HG02884 (cell line): Measurements from ENCODE around the gene MTUS2.
"Not testable (repeated sequence)": the region's sequence is repeated elsewhere in the genome, so short reads cannot be mapped to it uniquely, and the experiment has no call there.

Source experiments
- ATAC-seq: cut with Tn5 transposase; IDR thresholded peaks from one replicate; pipeline ENCODE4 v1.9.1; 2021; ENCODE audit warnings: mild to moderate bottlenecking, moderate library complexity; ENCODE audit not compliant: unreplicated experiment

The MTUS2 gene

DNA sequence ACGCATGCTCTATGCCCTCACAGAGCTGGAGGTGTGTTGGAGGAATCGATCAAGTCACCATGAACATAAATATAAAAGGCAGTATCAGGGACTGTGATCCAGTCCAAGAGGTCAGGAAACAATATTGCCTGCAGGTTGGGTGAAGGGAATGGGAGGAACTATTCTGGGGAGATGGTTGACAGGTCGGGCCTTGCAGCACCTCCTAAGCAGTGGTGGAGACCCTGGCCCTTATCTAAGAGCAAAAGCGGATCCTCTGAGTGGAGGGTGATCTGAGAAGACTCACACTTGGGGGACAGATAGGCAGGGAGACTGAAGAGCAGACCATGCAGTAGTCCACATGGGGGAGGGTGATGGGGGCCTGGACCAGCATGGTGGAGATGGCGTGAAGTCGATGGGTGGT, 561.9 kb downstream of the MTUS2 start:
- ATAC-seq, result no peak

DNA sequence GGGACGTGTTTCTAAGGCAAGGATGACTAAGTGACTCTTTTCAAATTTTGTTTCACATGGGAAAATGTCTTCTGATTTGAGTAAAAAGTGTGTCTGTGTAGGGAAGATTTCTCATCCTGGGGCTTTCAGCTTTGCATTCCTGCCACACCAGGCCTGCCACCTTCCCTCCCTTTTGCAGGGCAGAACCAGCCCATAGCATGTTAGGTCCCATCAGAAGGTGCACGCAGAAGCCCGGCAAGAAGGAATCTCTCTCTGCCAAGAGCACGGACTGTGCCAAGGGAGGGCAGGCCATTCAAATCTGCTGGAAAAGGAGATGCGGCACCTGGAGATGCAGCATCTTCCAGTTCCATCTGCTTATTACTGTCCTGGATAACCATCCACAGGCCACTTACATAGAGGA, 563.3 kb downstream of the MTUS2 start:
- no peak for ATAC-seq

DNA sequence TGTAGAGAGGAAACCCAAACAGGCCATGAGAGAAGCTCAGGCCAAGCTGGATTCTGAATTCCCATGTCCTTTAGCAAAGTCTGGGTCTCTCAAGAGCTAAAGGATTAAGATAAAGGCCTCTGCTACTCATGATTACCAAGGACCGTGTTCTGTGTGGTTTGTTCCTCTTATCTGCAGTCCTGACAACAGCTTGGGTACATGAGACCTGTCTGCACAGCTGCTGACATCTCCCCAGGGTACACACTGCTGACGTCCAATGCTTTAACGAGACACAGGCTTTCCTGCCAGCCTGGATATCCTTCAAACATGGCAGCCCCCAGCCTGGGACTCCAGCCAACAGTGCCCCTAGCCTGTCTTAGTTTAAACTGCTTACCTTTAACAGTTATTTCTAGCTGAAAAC, 564.3 kb downstream of the MTUS2 start:
- ATAC-seq, result no peak

DNA sequence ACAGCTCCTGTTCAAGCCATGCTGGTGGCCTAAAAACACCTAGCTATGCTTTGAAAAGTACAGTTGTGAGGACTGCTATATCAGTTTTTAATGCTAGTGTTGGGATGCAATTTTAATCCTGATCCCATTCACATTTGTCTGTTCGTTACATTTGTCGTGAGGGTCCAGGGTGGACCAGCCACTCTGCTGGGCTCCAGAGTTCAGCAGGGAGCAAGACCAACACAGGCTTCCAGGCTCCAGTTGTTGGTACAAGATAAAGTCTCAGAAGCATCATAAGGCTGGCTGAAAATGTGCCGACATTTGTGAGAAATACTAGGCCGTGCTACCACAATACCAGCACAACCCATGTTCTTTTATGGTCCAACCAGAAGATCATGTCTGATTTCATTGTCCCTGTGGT, 564.7 kb downstream of the MTUS2 start:
- no peak for ATAC-seq

DNA sequence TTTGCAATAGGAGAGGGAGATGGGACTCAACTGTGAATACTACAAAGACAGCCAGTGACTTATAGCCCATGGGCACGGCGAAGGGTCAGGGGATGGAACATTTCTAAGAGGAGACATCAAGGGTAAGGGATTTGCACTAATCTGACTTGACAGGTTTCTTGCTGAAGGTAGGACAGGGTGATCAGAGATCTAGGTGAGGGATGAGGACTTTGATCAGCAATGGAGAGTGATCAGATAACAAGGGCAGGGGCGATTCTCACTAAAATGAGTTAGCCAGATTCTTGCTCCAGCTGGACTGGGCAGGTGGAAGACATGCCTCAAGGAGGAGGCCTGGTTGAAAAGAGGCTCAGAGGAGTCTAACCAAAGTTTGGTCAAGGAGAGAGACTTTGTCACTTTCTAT, 566.1 kb downstream of the MTUS2 start:
- no peak for ATAC-seq

DNA sequence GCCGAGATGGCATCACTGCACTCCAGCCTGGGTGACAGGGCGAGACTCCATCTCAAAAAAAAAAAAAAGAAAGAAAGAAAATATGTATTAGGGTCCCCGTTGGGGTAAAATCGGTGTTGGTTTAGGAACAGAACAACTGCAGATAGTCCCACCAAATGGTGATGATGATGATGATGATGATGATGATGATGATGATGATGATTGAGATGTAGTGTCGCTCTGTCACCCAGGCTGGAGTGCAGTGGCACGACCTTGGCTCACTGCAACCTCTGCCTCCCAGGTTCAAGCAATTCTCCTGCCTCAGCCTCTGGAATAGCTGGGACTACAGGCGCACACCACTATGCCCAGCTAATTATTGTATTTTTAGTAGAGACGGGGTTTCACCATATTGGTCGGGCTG, 570.5 kb downstream of the MTUS2 start:
- ATAC-seq, result not testable (repeated sequence)

DNA sequence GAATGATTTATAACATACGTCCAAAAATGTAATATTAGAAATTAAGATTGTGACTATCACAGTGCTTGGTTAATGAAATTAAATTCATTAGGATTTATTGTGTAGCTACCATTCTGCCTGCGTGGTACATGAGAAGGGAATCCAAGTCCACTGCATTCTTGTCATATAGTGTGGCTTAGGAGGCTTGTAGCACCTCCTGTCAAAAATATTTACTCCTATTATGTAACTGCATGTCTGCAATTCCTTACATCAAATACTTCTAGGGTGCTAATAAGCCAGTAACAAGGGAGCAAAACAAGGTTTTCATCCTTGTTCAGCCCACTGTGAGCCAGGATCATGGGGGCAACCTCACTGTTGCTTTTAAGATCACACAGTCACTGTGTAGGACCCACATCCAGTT, 576.3 kb downstream of the MTUS2 start:
- ATAC-seq, result no peak

DNA sequence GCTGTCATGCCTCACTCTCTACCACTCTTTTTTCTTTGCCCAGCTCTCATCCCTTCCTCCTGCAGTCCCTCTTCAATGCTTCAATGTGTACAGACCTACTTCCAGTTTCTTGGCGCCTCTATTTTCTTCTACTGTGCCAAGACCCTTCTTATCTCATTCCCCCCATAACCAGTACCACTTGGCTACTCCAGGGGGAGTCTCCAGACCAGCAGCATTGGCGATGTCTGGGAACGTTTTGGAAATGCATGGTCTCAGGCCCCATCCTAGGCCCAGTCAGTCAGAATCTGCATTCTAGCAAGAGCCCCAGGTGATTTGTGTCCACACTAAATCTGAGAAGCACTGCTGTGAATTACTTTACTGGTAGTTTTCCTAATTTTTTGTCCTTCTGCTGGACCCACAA, 577.1 kb downstream of the MTUS2 start:
- ATAC-seq, result no peak

DNA sequence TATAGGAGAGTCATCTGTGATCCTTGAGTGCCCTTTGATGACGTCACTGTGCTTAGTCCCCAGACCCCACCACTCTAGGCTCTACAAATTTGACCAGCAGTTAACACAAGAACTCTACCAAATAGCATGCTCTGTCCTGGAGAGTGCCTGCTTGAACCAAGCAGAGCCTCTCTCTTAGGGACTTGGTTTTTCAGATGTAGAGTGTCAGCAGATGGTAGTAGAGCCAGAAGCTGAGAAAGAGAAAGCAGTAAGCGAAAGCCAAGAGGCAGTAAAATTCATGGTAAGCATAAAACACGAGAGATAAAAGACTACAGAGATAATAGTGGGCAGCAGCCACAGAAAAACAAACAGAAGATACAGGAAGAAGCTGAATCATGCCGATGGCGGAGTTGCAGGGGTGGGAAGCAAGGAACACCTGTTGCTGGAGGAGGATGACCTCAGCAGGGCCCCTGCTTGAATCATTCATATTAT, 582.1 kb downstream of the MTUS2 start:
- no peak for ATAC-seq

DNA sequence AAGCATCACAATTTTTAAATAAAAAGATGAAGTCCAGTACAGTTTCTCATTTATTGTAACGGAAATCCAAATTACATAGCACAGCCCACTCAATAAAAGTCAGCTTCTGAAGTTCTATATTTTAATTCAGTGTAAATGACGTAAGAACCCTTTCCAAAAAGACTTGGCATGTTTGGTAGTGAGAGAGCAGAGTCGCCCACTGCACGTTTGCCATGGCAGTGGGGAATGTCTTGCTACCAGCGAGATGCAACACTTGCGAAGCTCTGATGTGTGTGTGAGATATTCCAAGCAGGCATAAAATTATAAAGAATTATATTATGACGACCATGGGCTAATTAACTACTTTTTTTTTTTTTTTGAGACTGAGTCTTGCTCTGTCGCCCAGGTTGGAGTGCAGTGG, 585.3 kb downstream of the MTUS2 start:
- no peak for ATAC-seq

DNA sequence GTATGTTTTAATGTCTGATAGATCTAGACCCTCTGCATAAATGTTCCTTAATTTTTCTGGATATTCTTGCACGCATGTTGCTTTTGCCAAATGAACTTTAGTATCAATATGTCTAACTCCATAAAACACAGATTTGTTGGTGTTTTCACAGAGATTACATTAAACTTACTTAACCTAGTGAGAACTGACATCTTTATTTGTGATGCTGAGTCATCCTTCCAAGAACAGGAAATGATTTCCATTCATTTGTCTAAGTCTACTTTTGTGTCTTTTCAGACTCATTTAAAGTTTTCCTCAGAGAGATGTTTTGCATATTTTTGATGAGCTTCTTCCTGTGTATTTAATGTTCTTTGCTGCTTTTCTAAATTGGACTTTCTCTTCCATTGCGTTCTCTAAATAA, 591.3 kb downstream of the MTUS2 start:
- no peak for ATAC-seq

DNA sequence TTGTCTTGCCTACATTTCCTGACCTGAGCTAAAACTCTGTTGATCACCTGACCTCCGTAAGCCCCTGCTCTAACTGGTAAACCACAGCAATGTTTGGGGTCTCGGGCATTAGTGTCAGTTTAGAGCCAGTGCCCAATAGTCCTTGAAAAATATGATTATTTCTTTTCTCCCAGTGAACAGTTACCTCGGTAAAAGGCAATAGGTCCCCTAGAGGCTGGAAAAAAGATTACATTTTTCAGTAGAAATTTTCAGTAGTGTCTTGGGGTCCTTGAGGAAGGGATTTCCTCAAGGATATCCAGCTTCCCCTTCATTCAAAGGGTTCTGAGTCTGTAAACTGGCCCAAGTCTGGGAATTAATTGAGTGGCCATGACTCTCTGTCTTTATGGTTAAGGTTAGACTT, 597.9 kb downstream of the MTUS2 start:
- no peak for ATAC-seq

DNA sequence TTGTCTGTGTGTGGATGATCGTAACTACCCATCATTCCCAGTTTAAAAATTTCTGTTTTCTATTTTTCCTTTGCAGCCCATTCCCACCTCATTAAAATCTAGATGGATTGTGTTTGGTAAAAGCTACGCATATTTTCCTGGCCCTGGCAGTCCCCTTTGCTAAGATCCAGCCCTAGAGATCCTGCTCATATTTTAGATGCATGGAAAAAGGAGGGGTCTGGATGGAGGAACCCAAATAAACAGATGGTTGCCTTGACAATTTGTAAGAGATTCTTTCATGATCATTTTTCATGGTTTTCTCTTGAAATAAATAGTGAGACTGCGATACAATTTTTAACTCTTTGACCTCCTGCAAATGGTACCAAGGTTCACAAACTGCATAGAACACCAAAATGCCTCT, 601.0 kb downstream of the MTUS2 start:
- no peak for ATAC-seq

DNA sequence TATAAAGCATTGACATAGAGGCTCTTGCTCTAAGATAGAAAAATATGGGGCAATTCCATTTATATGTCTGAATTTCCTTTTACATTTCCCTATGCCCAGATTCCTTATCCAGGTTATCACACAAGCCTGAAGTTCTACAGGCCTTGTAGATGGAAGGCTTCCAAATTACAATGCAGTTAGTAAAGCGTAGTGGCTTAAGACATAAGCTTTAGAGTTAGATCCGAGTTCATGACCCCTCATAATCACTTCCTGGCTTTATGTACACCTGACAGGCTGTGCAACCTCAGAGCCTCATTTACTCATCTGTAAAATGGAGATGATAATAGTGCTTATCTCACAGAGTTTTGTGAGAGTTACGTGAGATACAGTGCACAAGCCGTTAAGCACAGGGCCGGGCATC, 601.9 kb downstream of the MTUS2 start:
- ATAC-seq, result no peak

DNA sequence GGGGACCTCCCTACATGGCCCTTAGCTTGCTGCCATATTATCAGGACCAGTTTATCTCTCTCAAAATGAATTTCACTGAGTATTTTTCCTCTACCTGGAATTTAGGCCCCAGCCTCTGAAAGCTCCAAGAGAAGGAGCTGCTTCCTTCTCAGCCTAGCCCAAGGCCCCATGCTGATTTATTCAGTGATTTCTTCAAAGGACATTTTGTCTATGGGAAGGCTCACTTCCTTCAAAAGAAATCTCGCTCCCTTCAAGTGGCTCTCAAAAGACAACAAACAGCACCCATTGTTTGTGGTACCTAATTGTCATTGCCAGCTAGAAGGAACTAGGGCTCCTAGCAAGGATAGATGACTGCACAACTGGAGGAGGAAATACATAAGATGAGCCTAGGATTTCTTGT, 602.9 kb downstream of the MTUS2 start:
- no peak for ATAC-seq

DNA sequence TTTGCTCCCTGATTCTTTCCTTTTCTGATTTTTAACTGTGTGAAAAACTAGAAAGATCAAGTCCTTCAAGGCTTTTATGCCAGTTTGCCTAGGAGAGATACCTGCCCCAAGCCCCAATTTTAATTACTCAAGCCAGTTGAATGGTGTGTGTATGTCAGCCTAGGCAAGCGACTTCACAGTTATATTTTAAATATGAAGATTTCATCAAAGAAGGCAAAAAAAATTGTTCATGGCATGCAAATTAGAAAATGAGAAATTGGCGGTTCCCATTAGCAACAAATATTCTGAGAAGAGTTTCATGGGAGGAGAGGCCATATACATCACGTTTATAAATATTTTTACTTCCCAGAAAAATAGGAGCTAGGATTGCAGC, 607.8 kb downstream of the MTUS2 start:
- ATAC-seq, result no peak

DNA sequence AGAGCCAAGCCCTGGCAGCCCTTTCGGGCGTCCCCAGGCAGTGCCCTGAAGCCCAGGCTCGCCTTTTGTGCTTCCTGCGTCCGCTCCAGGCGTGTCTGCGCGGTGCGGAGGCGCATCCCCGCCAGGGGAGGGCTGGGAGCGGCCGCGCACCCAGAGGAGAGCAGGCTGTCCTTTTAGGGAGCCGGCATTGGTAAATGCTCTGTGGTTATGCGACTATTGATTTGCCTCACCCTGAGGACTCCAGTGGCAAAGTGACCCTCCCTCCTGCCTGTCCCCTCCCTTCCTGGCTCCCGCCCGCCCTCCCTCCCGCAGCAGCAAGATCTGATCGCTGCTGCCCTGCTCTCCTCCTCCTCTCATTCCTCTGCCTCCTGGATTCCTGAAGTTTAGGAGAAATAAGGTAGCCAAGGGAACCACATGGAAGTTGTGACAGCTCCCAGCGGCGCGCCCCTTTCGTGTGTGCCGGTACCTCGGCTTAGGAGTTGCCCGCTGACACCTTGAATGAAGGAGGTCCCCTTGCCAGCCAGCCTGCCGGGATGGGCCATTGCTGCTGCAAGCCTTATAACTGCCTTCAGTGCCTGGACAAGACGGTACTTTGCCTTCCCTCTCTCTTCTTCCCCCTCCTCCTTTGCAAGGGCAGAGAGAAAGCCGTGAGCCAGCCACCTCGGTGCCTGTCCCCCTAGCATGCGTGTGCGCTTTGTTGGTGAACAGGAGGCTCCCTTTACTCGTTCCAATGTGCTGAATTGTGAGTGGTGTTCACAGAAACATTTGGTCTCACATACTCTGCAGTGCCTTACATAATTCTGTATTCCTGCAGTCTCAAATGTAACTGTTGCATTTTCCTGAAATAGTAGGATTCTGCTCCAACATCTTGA, 608.4 kb downstream of the MTUS2 start:
- no peak for ATAC-seq

DNA sequence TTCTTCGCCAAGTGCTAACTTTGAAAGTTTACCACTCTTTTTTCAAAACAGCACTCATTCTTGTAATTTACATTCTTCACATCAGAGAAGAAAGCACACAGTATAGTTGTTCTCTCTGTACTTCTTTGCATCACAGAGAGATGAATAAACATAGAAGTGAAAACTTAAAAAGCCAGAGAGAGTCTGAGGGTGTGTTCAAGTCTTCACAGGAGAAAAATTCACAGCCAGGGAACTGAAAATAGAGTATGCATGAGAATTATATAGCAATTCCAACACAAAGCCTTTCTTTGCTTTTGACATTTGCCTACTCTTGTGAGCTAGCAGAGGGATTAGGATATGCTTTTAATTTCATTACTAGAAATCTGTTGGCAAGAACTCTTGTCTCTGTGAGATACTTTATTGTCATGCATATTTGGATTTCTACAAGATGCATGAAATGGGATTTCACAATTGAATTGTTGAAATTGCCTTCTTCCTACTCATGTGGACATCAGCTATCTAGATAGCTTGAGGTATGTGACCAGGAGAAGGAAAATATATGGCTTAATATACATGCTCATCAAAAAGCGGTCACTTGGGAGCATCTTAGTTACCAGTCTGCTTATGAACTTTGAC, 609.3 kb downstream of the MTUS2 start:
- ATAC-seq, result no peak

DNA sequence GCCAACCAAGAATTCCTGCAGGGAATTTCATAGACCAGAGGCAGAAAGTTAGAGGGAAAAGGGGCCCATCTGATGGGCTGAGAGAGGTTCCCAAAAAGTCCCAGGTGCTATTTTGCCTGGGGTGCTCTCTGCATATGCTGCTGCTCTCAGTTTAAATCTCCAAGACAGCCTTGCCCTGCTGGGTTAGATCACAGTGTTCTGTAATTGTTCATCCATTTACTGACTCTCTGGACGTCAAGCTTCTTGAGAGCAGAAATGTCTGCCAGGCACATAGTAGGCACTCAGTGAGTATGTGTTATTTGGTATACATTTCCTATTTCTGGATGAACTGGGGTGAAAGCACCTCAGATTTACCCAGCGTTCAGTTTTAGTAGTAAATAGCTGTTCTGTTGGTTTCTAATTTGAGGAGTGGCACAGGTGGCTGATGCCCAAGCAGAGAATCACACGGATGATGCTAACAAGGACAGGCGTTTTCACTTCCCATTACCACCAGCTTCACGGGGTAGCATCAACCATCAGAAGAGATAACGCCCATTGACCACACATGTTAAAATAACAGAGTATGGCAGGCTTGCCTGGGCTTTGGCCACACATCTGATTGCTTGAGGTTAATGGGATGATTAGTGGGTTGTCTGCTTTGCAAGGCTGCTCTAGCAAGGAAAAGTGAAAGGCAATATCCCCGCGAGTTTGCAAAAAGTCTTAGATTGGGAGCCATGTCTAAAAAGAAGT, 614.2 kb downstream of the MTUS2 start:
- ATAC-seq, result no peak

DNA sequence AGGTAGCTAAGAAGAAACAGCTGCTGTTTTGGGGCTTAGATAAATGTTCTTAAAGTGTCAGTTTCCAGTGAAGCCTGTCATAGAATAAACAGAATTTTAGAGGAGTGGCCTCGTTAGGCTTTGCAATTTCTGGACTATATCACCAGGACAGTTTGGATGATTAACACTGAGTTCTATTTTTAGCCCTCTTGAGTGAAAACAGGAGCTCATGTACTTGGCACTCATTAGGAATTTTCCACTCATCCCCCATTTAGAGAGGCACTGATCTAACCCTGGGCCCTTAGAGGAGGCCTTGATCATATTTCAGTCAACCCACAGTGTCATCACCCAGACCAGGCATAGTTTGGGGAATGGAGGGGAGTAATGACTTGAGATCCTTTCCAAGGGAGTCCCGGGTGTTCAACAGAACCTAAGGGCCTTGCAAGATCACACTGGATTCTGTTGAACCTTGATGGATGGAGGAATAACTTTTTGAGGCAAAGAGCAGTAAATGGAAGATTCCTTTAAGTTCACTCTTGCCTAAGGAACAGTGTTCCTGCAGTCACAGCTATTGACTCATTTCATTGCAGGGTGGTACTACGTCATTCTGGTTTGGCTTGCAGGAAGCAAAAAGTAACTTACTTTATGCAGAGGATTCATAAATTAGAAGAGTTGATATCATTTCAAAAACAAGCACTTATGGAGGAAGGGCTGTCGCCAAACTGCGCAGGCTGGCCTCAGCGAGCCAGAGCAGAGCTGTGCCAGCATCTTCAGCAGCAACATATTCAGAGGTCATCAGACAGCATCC, 615.2 kb downstream of the MTUS2 start:
- ATAC-seq, result no peak

DNA sequence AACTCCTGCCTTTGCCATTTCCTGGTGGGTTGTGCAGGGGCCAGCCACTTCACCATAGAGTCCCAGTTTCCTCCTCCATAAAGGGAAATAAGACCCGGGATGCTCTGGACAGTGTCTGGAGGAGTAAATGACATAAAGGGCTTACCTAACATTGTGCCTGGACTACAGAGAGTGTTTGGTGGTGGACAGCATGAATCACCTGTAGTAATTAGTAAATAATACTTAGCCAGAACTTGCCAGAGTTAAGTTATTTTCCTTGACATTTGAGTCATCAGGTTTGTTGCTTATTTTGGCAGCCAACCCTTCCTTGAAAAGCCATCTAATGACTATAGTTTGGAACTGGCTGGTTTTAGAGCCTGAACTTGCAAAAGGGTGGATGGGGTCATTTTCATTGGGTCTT, 616.2 kb downstream of the MTUS2 start:
- ATAC-seq, result no peak
